ENCODE data around the gene DHX16.
A peak's percentile ranks its signal among the peaks of the same experiment; 100 is the strongest.

Gene DHX16

DNA sequence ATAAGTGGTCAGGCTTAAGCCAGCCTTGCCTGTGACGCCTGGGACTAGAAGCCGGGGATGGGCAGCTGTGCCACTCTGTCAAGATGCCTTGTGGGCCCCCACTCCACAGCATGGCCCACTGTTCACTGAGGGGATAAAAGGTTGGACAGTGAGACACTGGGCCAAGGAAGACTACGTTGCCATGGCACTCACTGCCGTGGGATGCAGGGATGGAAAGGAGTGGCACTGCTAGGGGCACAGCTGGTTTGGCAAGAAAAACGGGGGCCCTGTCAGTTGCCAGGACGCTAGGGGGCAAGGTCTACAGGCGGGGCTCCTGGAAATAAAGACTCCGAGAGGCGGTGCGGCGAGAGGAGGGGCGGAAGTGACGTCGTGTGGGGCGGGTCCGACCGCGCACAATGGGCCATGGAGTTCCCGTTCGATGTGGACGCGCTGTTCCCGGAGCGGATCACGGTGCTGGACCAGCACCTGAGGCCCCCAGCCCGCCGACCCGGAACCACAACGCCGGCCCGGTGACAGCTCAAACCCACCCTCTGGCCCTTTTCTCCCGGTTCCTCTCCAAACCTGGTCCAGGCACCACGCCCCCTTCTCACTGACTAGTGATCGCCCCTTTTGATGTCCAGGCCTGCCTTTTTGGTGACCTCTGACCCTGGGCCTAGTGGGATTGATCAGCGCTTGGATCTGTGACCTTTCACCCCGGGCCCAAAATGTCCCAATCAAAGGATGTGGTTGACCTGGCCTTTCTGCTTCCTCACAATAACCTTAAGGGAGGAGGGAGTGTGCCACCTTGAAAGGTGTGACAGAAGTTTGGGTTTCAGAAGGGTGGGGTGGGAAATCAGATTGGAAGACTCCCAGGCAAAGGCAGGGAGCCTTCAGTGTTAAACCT lies 46.1 kb downstream of the DHX16 start, which contains the start of gene ATAT1:
Gene ATAT1 (plus strand): TSS at position 391 of the 883 bp plus-strand sequence.
- peak; percentile 87 for DNase-seq (ENCODE audit: low spot score)

DNA sequence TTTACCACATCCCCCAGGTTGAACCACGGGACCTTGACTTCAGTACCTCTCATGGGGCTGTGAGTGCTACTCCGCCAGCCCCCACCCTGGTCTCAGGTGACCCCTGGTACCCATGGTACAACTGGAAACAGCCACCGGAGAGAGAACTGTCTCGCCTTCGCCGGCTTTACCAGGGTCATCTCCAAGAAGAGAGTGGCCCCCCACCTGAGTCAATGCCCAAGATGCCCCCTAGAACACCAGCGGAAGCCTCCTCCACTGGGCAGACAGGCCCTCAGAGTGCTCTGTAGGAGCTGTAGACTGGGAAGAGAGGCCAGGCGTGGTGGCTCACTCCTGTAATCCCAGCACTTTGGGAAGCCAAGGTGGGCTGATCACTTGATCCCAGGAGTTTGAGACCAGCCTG lies 47.3 kb downstream of the DHX16 start:
- no peak for DNase-seq (ENCODE audit: low spot score)

DNA sequence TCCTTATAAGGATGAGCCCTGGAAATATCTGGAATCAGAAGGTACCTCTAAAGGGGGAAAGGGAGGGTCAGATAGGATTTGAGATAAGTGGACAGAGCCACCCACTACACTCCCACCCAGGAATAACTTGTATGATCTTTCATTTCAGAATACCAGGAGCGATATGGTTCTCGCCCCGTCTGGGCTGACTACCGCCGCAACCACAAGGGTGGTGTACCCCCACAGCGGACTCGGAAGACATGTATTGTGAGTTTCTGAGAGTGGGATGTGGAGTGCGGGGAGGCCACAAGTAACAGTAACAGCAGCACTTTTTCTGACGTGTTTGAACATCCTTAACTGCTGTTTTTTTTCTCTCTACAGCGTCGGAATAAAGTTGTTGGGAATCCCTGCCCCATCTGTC lies 53.2 kb downstream of the DHX16 start:
- no peak for DNase-seq (ENCODE audit: low spot score)

DNA sequence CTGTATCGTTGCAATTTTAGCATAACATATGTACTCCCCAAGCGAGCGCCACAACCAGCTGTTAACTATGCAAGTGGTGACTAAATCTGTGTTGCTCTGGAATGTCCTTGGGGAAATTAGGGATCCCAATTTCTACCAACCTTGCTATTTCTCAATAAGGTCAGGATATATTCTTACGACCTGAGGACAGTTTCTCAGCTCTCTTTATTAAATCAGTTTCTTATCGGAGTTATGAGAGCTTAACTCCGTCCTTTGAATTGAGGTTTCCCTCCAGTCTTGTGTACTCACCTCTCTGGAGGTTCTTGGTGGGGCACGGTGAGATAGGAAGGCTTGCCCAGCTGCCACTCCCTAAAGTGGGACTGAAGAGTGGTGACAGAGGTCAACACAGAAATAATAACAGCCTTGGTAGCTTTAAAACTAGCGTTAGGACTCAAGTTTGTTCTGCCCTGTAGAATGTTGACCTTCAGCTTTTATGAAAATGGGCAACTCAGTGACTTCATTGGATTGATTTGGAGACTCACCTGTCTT lies 54.5 kb downstream of the DHX16 start:
- DNase-seq (ENCODE audit: low spot score), result no peak

DNA sequence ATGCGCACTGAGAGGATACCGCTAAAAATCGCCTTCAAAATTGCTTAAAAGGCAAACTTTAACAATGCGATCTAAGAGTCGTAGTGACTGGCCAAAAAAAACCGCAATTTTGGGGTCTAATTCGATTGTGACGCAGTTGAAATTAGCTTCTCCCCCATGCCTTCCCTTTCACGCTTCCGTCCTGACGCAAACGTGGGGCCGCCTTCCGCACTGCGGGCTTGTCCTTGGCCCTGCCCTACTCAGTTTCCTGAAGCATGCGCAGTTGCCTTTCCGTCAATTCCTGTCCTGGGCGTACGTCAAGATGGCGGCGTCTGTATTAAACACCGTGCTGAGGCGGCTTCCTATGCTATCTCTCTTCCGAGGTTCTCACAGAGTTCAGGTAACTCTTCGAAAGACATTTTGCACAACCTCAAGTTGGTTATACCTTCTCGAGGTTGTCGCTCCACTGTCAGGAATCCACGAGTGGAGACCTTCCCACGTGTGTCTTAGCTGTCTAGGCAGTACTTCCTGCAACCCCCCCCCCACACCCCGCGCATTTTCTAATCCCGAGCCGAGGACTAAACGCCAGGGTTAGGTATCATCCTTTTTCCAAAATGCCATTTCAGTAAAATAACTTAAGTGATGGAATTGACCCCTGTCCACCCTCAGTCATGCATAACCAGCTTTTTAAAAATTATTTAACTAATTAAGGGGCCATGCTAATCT lies 55.1 kb downstream of the DHX16 start, which contains the start of gene MRPS18B:
Gene MRPS18B (plus strand): TSS at position 276 of the 705 bp plus-strand sequence. CDS start 26 bp downstream, at position 302.
- DNase-seq (ENCODE audit: low spot score), result peak; percentile 92

DNA sequence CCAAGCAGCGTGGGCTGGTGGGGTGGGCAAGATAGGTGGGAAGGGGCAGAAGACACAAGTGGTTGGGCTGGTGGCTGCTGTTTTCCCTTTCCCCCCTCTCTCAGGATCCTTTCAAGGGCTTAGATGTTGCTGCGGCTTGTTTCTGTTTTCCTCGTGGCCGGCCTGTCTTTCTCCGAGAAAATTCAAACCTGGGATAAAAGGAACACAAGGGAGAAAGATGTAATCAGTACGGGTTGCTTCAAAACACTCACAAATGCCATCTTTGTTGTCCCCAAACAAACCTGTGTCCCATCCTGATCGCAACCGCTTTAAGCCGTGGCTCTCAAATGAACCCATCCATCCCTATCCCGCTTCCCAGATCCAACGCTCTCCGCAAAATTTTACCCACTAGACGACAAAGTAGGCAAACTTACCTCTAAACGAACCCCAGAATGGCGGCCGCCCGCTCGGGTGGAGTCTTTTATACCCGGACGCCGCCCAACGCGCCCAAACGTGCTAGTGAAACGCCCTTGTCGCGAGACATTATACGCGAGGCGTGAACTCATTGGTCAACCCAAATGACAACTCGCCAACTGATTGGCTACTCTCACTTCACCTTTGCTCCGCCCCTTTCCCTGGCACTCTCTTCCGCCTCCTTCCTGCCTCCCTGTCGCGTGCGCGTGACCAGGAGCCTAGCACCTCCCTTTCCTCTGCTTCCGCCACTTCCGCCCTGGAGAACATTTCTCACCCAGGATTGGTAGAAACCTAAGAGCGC lies 55.8 kb downstream of the DHX16 start, which contains the start of gene PPP1R10:
Gene PPP1R10 (minus strand): TSS at position 433 of the 754 bp plus-strand sequence. CDS start 7,299 bp downstream, outside the sequence.
- peak; percentile 93 for DNase-seq (ENCODE audit: low spot score)

DNA sequence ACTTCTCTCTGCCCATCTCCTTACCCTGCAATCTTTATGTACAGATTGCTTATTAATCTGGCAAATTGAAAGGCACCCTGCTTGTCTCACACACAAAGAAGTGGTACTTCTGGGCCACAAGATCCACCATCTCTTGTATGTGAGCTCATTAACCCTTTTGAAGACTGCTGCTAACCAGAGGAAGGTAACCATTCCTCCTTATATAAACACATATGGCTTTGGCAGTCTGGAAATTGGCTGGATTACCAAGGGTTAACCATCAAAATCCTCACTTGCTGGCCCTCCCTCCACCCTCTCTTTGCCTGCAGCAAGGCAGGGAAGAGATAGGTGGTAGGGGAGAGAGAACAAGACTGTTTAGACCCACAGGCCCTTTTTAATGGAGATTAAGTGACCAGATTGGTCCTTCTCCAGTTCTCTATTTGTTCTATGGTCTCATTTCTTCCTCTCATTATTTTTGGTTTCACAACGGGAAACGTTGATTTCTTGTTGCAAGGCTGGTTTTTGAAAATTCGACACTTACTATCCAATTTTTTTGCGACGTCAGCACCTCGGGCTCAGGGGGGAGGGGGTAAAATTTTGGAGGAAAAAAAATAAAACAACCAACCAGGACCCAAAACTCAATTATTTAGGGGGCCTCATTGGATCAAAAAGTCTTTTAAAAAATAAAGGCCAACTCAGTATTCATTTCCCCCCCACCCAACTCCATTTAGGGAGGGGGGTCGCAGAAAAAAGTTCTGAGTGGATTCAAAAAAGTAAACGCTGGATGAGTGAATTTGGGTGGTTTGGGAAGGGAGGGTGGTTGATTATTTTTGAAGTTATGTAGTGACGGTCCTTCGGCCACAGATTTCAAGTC lies 56.6 kb downstream of the DHX16 start:
- DNase-seq (ENCODE audit: low spot score), result no peak

DNA sequence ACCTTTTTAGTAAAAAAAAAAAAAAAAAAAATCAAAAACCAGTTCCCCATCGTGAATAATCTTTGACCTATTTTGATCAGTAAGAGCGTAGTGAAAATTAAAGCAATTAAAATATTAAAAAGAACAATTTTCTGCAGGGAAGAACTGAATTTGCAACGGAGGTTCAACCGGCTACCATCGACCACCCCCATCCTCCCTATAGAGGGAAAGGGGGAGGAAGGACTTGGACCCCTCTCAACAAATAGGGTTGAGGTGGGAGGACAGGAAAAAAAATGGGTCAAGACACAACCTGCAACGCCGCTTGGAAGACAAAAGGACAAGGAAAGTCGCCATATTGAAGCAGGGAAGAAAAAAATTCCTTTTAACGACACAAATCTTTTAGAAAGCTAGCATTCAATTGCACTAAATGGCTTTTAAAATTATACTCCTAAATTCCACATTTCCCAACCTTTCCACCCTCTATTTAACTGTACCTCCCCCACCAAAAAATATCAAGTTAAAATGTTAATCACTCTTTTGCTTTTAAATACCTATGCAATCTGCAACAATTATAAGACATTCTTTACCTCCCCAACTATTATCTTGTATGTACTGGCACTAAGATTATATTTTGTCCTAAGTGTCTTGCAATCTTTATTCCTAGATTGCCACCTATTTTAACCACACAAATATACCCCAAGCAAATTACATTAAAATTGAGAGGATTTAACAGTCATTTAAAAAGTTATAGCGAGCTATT lies 57.4 kb downstream of the DHX16 start:
- DNase-seq (ENCODE audit: low spot score), result no peak

DNA sequence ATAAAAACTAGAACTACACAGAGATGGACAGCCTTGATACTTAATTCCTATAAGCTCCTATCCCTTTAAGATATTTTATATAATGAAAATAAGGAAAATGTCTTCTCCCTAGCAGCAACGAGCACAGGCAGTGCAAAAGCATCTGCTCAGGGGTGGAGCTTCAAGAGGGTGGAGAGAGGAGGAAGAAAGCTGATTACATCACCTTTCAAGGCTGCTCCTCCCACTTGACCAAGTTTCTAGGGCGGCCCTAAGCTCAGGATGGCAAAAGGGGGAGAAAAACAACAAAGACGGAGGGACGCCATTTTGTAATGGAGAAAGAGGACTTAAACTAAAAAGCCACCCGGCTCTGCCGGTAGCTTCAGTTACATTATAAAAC lies 58.0 kb downstream of the DHX16 start:
- peak; percentile 85 for DNase-seq (ENCODE audit: low spot score)

DNA sequence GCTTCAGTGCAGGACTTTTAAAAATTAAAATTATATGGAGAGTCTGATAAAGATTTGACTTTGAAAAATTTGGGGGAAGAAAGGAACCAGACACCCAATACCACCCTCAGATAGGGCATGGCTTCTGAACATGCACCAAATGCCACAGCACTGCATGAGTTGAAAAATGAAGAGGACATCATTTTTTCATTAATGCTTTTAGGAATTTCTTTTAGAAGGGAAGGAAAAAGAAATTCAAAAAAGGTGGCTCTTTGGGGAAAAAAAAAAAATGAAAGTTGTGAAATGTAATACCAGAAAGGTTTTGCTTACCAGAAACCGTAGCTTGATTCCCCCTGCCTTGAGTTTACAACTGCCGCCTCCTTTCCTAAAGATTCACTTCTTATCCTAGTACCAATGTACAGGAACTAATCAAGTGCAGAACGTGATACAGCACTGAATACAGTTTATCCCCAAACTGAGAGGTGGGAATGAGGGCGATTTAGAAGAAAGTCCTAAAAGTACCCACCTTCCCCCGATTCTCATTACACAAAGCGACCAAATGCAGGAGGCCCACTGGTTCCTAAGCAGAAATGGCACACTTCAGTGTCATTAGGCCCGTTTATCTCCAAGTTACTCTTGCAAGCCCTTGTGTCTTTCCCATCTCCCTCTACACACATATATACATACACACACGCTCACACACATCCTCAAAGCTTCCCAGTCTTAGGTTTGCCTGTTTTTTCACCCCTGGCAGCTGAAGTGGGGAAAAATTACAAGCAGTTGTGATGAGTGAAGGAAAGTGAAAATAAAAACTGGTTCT lies 58.6 kb downstream of the DHX16 start:
- DNase-seq (ENCODE audit: low spot score), result no peak

DNA sequence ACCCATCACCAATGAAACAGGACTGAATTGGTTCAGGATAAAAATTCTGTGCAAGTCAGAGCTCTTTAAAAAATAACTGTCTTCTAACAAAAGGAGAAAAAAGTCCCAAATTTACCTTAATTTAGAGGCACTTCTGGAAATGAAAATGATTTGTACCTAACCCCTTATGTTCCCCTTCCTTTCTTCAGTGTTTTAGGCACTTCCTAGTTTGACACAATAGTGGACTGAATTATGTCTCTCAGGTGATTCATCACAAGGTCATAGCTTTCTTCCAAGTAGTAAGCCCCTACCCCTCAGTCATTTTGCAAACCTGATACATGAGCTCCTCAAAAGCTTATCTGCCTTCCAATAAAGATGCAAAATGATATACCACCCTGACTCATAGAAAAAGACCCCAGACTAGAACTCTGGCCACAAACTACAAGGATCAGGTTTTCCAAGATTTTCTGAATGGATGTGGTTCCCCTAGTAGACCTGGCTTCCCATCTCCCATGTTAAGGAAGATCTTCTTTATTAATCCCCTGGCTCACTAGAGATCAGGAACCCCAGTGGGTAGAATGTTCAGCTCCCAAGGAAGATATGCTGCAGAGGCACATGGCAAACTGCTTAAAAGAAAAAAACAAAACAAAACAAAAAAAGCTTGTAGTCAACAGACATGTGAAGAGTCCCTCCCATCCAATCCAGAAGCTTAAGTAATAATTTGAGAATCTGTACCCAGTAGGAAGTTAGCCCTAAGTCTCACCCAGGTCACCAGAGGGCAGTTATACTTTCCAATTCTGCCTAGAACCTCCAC lies 59.4 kb downstream of the DHX16 start:
- no peak for DNase-seq (ENCODE audit: low spot score)

DNA sequence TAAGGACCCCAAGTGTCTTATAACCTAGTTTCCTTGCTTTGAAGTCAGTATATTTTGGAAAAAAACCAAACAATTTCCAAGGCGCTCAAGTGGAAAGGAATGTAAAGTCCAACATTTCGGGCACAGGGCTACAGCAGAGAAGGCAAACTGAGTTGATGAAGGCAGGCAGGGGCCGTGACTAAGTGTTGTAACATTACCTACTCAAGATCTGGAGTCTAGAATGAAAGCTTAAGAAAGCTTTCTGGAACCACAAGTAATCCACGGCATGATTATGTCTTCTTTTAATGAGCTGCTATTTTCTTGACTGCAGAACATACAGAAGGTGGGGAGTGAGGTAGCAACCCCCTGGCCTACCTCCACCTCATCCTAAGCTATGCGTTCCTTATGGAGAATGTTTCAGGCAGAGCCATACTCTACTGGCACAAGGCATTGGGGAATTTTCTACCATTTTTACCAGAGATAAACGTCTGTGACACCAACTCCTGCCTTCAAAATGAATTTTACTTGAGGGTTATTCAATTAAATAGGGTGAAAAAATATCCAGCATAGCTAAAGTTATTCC lies 60.0 kb downstream of the DHX16 start:
- DNase-seq (ENCODE audit: low spot score), result peak; percentile 45

DNA sequence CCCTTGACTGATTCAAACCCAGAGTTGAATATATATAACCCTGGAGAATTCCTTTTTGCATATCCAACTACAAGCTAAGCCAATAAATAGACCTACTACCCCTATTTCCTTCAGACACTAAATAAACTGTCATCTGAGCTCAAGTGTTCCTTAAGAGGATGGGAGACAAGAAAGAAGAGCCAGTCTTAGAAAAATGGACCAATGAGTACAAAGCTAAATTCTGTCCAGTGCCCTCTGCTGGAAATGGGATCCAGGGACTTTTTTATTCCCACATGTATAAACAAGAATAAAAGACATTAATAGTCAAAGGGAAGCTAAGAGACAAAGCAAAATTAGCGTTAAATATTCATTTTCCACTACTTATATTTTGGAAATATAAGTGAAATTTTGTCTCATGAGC lies 60.6 kb downstream of the DHX16 start:
- DNase-seq (ENCODE audit: low spot score), result no peak

DNA sequence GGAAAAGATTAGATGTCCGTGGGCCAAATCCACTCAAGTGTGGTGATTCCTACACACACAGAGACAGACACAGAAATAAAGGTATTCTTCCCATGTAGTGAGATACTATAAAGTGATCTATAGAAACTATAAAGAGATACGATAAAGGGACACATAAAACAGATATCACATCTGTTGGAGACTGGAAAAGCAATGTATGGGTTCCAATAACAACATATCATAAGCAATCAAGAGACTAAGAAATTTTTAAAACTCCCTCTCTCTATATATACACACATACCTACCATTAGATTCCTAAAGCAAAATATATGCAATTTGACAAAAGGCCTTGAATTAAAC lies 61.0 kb downstream of the DHX16 start:
- DNase-seq (ENCODE audit: low spot score), result no peak

DNA sequence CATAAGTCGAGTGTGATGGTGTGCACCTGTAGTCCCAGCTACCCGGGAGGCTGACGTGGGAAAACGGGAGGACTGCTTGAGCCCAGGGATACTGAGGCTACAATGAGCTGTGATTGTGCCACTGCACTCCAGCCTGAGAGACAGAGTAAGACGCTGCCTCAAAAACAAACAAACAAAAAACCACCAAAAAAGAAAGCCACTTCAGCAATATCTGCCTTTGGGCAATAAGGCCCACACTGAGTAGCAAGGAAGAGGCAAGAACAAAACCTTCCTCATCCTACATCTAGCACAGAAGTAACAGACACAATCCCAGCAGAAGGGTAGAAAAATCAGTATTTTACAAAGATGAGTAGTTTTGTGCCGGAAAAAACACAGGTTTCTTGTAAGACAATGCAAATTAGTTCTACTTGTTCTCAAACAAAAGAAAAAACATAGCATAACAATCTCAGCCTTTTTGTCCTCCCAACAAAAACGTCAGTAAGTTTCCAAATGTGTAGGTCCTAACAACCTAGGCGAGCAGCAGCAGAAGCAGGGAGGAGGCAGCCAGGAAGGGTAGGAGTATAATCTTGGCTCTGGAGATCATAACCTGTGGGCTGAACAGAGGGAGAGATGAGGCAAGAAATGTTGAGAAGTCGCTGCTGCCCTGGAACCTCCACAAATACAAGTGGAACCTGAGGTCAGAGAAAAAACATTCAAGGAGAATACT lies 61.5 kb downstream of the DHX16 start:
- DNase-seq (ENCODE audit: low spot score), result no peak

DNA sequence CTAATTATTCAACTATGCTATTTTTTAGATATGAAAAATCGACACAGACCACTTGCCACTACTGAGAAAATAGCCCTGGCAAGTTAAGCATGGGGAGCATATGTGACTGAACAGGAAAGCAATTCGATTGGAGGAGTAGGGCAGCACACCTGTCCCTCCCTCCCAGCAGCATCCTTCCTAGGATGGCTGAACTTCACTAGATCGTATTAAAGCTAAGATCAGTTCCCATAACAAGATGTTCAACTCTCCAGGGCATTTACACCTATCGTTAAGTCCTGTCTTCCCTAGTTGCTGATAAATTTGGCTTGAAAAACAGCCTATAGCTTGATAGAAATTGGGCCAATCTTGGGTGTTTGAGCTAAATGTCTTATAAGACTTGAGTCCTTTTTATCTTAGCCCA lies 62.7 kb downstream of the DHX16 start:
- DNase-seq (ENCODE audit: low spot score), result no peak

DNA sequence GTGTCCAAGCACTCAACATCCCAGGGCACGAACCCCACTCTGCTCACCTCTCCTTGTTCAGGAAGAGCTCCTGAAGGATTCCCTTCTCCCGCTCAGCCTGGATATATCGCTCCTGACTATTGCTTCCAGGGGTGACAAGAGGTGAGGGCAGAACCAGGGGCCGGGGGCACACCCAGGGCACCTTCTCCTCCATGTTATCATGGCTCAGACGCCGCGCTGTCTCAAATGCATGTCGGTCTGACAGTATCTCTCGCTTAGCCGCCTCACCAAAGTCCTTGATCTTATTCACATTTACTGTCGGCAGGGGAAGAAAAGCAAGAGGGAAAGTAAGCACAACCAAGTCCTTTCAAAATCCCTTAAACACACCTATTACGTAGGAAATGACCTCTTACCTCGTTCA lies 68.8 kb downstream of the DHX16 start:
- no peak for DNase-seq (ENCODE audit: low spot score)

Data from AG08396 (cell line).